Heart right ventricle (tissue), 16 donors: ENCODE results near the gene HAUS3. TPM values are rescaled to one million over a fixed set of nuclear protein-coding genes. Genes with fewer than 3 reads are reported as not detected.
A peak's percentile ranks its signal among the peaks of the same experiment; 100 is the strongest.

Experiments used
- ATAC-seq, 8 donors: fragments of 200-7000 bp; cut with Tn5 transposase; one replicate each; pipeline ENCODE4 v1.9.1; 2020; ENCODE audit warnings: mild to moderate bottlenecking in 8 of 8, moderate library complexity in 8 of 8, moderate number of reproducible peaks in 1 of 8
- DNase-seq, 2 donors: peaks; one replicate each; pipeline ENCODE4 v3.0.0-alpha.2; 2020
- H3K27ac ChIP-seq, 10 donors: fragments of 200-600 bp; sonication (generic) in 2 of 10; one replicate each; pipeline versions ENCODE4 v1.5.0 to v1.8.0; 2020 to 2022; ENCODE audit warnings: mild to moderate bottlenecking in 3 of 10
- H3K27me3 ChIP-seq, 7 donors: fragments of 200-600 bp; one replicate each; pipeline ENCODE4 v1.8.0; 2021 to 2022; ENCODE audit warnings: mild to moderate bottlenecking in 2 of 7
- H3K36me3 ChIP-seq, 9 donors: fragments of 200-600 bp; sonication (generic) in 1 of 9; one replicate each; pipeline versions ENCODE4 v1.5.0 to v1.8.0; 2020 to 2022; ENCODE audit warnings: mild to moderate bottlenecking in 2 of 9
- H3K4me1 ChIP-seq, 9 donors: fragments of 200-600 bp; sonication (generic) in 1 of 9; one replicate each; pipeline versions ENCODE4 v1.5.0 to v1.8.0; 2020 to 2022; ENCODE audit warnings: mild to moderate bottlenecking in 4 of 9
- H3K4me3 ChIP-seq, 10 donors: fragments of 200-600 bp; sonication (generic) in 2 of 10; one replicate each; pipeline versions ENCODE4 v1.5.0 to v1.8.0; 2020 to 2022; ENCODE audit warnings: mild to moderate bottlenecking in 7 of 10, moderate library complexity in 2 of 10
- H3K9me3 ChIP-seq, 11 donors: fragments of 200-600 bp in 10 of 11; sonication (generic) in 2 of 11; one replicate each; pipeline versions ENCODE4 v1.5.0 to v1.8.0; 2013 to 2022; ENCODE audit warnings: mild to moderate bottlenecking in 2 of 11, control low read depth in 1 of 11, moderate library complexity in 1 of 11
- CTCF ChIP-seq, 9 donors: fragments of 200-600 bp; sonication (generic) in 2 of 9; IDR thresholded peaks; one replicate each; pipeline versions ENCODE4 v1.5.0 to v1.8.0; 2021 to 2022; ENCODE audit warnings: antibody characterized with exemption in 9 of 9, mild to moderate bottlenecking in 5 of 9, moderate library complexity in 1 of 9
- WGBS, 2 donors: extraction: QIAGEN DNeasy Blood & Tissue Kit; methylation state at CpG; one replicate each; pipeline ENCODE4 v1.1.7; 2013; ENCODE audit warnings: inconsistent platforms in 1 of 2; 5-methylcytosine and 5-hydroxymethylcytosine counted together
- intact Hi-C, 10 donors: fragments of 100-400 bp; cut with DNase I; formaldehyde crosslinking; loops; one replicate each; pipeline versions ENCODE4 v1.11.1 to v1.14.2; 2022
- long read RNA-seq, 3 donors: library from polyadenylated mRNA; unstranded; transcript quantifications; one replicate each; pipeline ENCODE4 v2.0.0, GENCODE V29; 2020 to 2021
- polyA plus RNA-seq, 2 donors: library from polyadenylated mRNA; stranded (reverse); fragments of 200-250 nt; gene quantifications; one replicate each; pipeline ENCODE4 v1.2.3, GENCODE V29; 2013
- total RNA-seq, 10 donors: library from RNA; stranded (reverse); fragmentation: NEBNext Ultra II Directional in 3 of 10; extraction: Animal tissue kit (Norgen Biotek cat#: 25700) in 3 of 10; gene quantifications; one replicate each; pipeline versions ENCODE4 v1.2.1 to v1.2.4, GENCODE V29; 2021 to 2023
- donor health status: Arrhythmogenic right ventricular cardiomyopathy.
- donor health status: ischemic (EF 13 %, LVEDD 7.1; RV severe dilation, severe dysfunction).
- donor health status: healthy with polysubstance abuse.
- donor health status: DM: no; HTN: yes; CAD: no.
- donor health status: DM: no; HTN: no; CAD: no.
- donor health status: ischemic (EF 25% LVEDD 6.9; RV normal size, moderate dysfunction).
- donor health status: ischemic (EF 25% LVEDD 5.7; RV mildly dilated, moderate dysfunction).
- donor health status: healthy.
- donor health status: DM: yes; HTN: yes; CAD: no.
- donor health status: Ischemic cardiomyopathy.
- donor health status: ischemic (EF 35%, LVEDD 5.7; RV mildly dilated, moderate dysfunction).
- donor health status: nonischemic (EF 11% LVEDD 7.7; RV severe dilation, severe dysfunction).
- donor health status: DM: yes; HTN: yes; CAD: no.
- donor health status: PGD.
- donor health status: ischemic (EF 29% LVEDD 5.4; RV normal size, mild dysfunction).
- donor health status: nonischemic (EF 23%, LVEDD 6.1; RV moderate dilation, normal function).

Gene HAUS3
- total RNA-seq, result 1 to 10 TPM; 4.0 to 7.3 (median 6.5) TPM
- polyA plus RNA-seq, result 10 to 100 TPM in 1 of 2 donors, 1 to 10 TPM in 1; 3.5 to 10.5 TPM
- long read RNA-seq, donor 1, partial matches to known transcripts, result 15 of 19 reads
- long read RNA-seq, donor 1, other reads (novel, unspliced or antisense), result 1 of 19 reads
- long read RNA-seq, donor 2, full-length matches to known transcripts, result 4 of 13 reads
- long read RNA-seq, donor 2, partial matches to known transcripts, result 8 of 13 reads
- long read RNA-seq, donor 2, other reads (novel, unspliced or antisense), result 1 of 13 reads
- long read RNA-seq, donor 3, full-length matches to known transcripts, result 10 of 26 reads
- long read RNA-seq, donor 3, partial matches to known transcripts, result 14 of 26 reads
- long read RNA-seq, donor 3, other reads (novel, unspliced or antisense), result 2 of 26 reads

- H3K27me3 ChIP-seq, result no peaks in the 10 kb centered on the region
- intact Hi-C loops, result loop anchor here in 3 of 10 donors (2.0 to 10.0 kb wide), 6 partner anchors 15 to 831 kb away; partner anchors contain the start of genes CFAP99 (in 3 of the 3), ZFYVE28 (in 3 of the 3), FAM193A (in 1 of the 3) and HTT (in 1 of the 3)
- 0% methylated on average over 78 to 88 of the region's 88 CpGs for WGBS, 2 donors
- DNase-seq, result peak; percentile 98 to 99
- peaks cover 0 to 37% (median 0%) of the 10 kb centered on the region in 9 donors for H3K36me3 ChIP-seq
- peaks cover 4 to 83% (median 50%) of the 10 kb centered on the region in 9 donors for H3K4me1 ChIP-seq
- H3K4me3 ChIP-seq, result peak within 1 kb of the TSS; percentile 69 to 97 (median 88)
- no peaks in the 10 kb centered on the region for H3K9me3 ChIP-seq
- H3K27ac ChIP-seq, result peak within 1 kb of the TSS in 9 of 10 donors; percentile 65 to 87 (median 79)
- peak; percentile 97 to 100 (median 98) for ATAC-seq
- TF ChIP-seq CTCF (IDR thresholded peaks at IDR 0.05), result no peak
Measured at GRCh38 chr4:2241410-2242353, at the start of gene HAUS3, which contains the start of gene POLN. HAUS3 (minus strand) TSS chr4:2242121; CDS start chr4:2240946, 1,175 bp downstream. POLN (minus strand) TSS chr4:2242121; CDS start chr4:2229231, 12,890 bp downstream.

GRCh38 chr4:2290974-2291704 lies 49.2 kb upstream of the HAUS3 start:
- intact Hi-C loops, result no loop called here
- H3K4me3 ChIP-seq, result no peak overlapping the region
- no peak overlapping the region for H3K27ac ChIP-seq
- TF ChIP-seq CTCF (IDR thresholded peaks at IDR 0.05), result no peak
- peaks cover 0 to 13% (median 0%) of the 10 kb centered on the region in 9 donors for H3K4me1 ChIP-seq
- ATAC-seq (no peak), DNase-seq (no peak)
- WGBS, 2 donors, result 73 to 78% methylated on average over 24 of the region's 24 CpGs
- no peaks in the 10 kb centered on the region for H3K27me3 ChIP-seq
- H3K9me3 ChIP-seq, result peaks cover 0 to 9% (median 0%) of the 10 kb centered on the region in 11 donors
- no peaks in the 10 kb centered on the region for H3K36me3 ChIP-seq

- DNase-seq, result no peak
- Histone ChIP-seq H3K4me3 (no peak overlapping the region), H3K4me1 (peaks cover 0 to 17% (median 0%) of the 10 kb centered on the region in 9 donors), H3K36me3 (no peaks in the 10 kb centered on the region), H3K27ac (no peak overlapping the region), H3K9me3 (peaks cover 0 to 9% (median 0%) of the 10 kb centered on the region in 11 donors), H3K27me3 (no peaks in the 10 kb centered on the region)
- intact Hi-C loops, result no loop called here
- no peak for TF ChIP-seq CTCF (IDR thresholded peaks at IDR 0.05)
- no peak for ATAC-seq
- 87 to 91% methylated on average over 9 of the region's 9 CpGs for WGBS, 2 donors
Measured at GRCh38 chr4:2290488-2290887, 48.6 kb upstream of the HAUS3 start.
